SK-N-SH (cell line): ENCODE measurements around the gene CCDC81. TPM values are rescaled to one million over a fixed set of nuclear protein-coding genes. Genes with fewer than 3 reads are reported as not detected.
"Not testable (repeated sequence)": the region's sequence is repeated elsewhere in the genome, so short reads cannot be mapped to it uniquely, and the experiment has no call there.

Experiments
- CTCF ChIA-PET: fragments of 300-600, 350-600 bp; formaldehyde crosslinking; extraction: SDS; loops from one replicate; lab custom pipeline; 2021; lab: Yijun Ruan, JAX
- POLR2A ChIA-PET: fragments of 350-600 bp; sonication (Branson Sonifier 250); formaldehyde crosslinking; extraction: SDS; loops from one replicate; lab custom pipeline; 2020; ENCODE audit warnings: antibody characterized with exemption, inconsistent platforms; lab: Yijun Ruan, JAX
- DNase-seq: peaks from one replicate; pipeline ENCODE4 v3.0.0; 2012
- H2AFZ ChIP-seq: fragments of 200-600 bp; sonication (generic); 2 replicates; pipeline ENCODE4 v1.8.1; 2016; ENCODE audit warnings: antibody characterized with exemption, mild to moderate bottlenecking, low read depth
- H3F3A ChIP-seq: fragments of 200-600 bp; sonication (generic); replicated peaks from 2 replicates; pipeline ENCODE3; 2016; ENCODE audit warnings: antibody characterized with exemption, mild to moderate bottlenecking; ENCODE audit not compliant: insufficient read depth
- H3K27ac ChIP-seq, 2 experiments: fragments of 200-500 bp in 1 of 2; fragments of 200-600 bp in 1 of 2; sonication (Bioruptor generic) in 1 of 2; sonication (generic), shearing (Covaris generic) in 1 of 2; 2 replicates each; pipeline versions ENCODE4 v1.5.1 to v1.6.1; 2014 to 2016; ENCODE audit warnings: low read depth in 2 of 2, inconsistent platforms in 1 of 2, low read length in 1 of 2, mild to moderate bottlenecking in 1 of 2, mixed read lengths in 1 of 2
- H3K27me3 ChIP-seq: fragments of 200-600 bp; sonication (generic), shearing (Covaris generic); 2 replicates; pipeline ENCODE4 v1.6.1; 2016; ENCODE audit warnings: mixed run types; ENCODE audit not compliant: insufficient read depth
- H3K36me3 ChIP-seq, 2 experiments: fragments of 200-500 bp in 1 of 2; fragments of 200-600 bp in 1 of 2; sonication (Bioruptor generic) in 1 of 2; sonication (generic) in 1 of 2; replicated peaks in 1 of 2; 2 replicates each; pipeline versions ENCODE3 to v1.5.1; 2014 to 2016; ENCODE audit warnings: low read length in 1 of 2, mild to moderate bottlenecking in 1 of 2; ENCODE audit not compliant: insufficient read depth in 2 of 2, control insufficient read depth in 1 of 2
- H3K4me1 ChIP-seq, 2 experiments: fragments of 200-500 bp in 1 of 2; fragments of 200-600 bp in 1 of 2; sonication (Bioruptor generic) in 1 of 2; sonication (generic), shearing (Covaris generic) in 1 of 2; 2 replicates each; pipeline versions ENCODE4 v1.5.1 to v1.6.1; 2014 to 2016; ENCODE audit warnings: low read depth in 1 of 2, low read length in 1 of 2, mixed run types in 1 of 2; ENCODE audit not compliant: insufficient read depth in 2 of 2, control insufficient read depth in 1 of 2
- H3K4me2 ChIP-seq: fragments of 200-600 bp; sonication (generic), shearing (Covaris generic); 2 replicates; pipeline ENCODE4 v1.6.1; 2017; ENCODE audit warnings: mixed run types
- H3K4me3 ChIP-seq, 2 experiments: fragments of 200-500 bp in 1 of 2; fragments of 200-600 bp in 1 of 2; sonication (Bioruptor generic) in 1 of 2; sonication (generic), shearing (Covaris generic) in 1 of 2; 2 replicates each; pipeline versions ENCODE4 v1.5.1 to v1.8.1; 2014 to 2016; ENCODE audit warnings: low read depth in 2 of 2, inconsistent platforms in 1 of 2, low read length in 1 of 2, mild to moderate bottlenecking in 1 of 2, mixed read lengths in 1 of 2, moderate library complexity in 1 of 2
- H3K79me2 ChIP-seq: fragments of 200-600 bp; sonication (generic); 2 replicates; pipeline ENCODE4 v1.8.1; 2017; ENCODE audit warnings: mild to moderate bottlenecking; ENCODE audit not compliant: insufficient read depth
- H3K9ac ChIP-seq: fragments of 200-600 bp; sonication (generic); 2 replicates; pipeline ENCODE4 v1.6.1; 2017; ENCODE audit warnings: mixed run types
- H3K9me2 ChIP-seq: fragments of 200-600 bp; sonication (generic); 2 replicates; pipeline ENCODE4 v1.6.1; 2017; ENCODE audit warnings: mixed run types
- H3K9me3 ChIP-seq: fragments of 200-600 bp; sonication (generic); 2 replicates; pipeline ENCODE4 v1.6.1; 2017; ENCODE audit warnings: mixed run types, mild to moderate bottlenecking, moderate library complexity
- H4K20me1 ChIP-seq: fragments of 200-600 bp; sonication (generic); 2 replicates; pipeline ENCODE4 v1.6.1; 2017; ENCODE audit warnings: mild to moderate bottlenecking, mixed run types; ENCODE audit not compliant: insufficient read depth
- ELF1 ChIP-seq: IDR thresholded peaks from 2 replicates; pipeline ENCODE4 v1.4.0; 2012
- EZH2phosphoT487 ChIP-seq: fragments of 200-600 bp; sonication (generic); IDR thresholded peaks from 2 replicates; pipeline ENCODE4 v1.6.1; 2017; ENCODE audit warnings: low read depth, mixed run types, mild to moderate bottlenecking, antibody characterized with exemption, moderate library complexity, borderline replicate concordance
- FOXJ3 ChIP-seq: sonication (generic); formaldehyde crosslinking; IDR thresholded peaks from 2 replicates; pipeline ENCODE4 v1.5.1; 2020; ENCODE audit warnings: mild to moderate bottlenecking, missing genetic modification reagents
- FOXM1 ChIP-seq: IDR thresholded peaks from 2 replicates; pipeline ENCODE4 v1.4.0; 2012; ENCODE audit warnings: low read depth, mild to moderate bottlenecking
- MEF2A ChIP-seq: IDR thresholded peaks from 2 replicates; pipeline ENCODE4 v1.4.0; 2012; ENCODE audit warnings: low read depth, borderline replicate concordance
- NFIC ChIP-seq: IDR thresholded peaks from 2 replicates; pipeline ENCODE4 v1.4.0; 2012; ENCODE audit warnings: borderline replicate concordance
- RAD21 ChIP-seq: IDR thresholded peaks from 2 replicates; pipeline ENCODE4 v1.6.1; 2012; ENCODE audit warnings: mild to moderate bottlenecking, low read length
- RFX5 ChIP-seq: IDR thresholded peaks from 2 replicates; pipeline ENCODE4 v1.6.1; 2012; ENCODE audit warnings: mild to moderate bottlenecking, improper control_type of control experiment, low read length
- SIN3A ChIP-seq: IDR thresholded peaks from 2 replicates; pipeline ENCODE4 v1.6.1; 2012; ENCODE audit warnings: low read depth, mild to moderate bottlenecking, low read length, moderate library complexity, borderline replicate concordance
- WGBS: methylation state at CpG from one replicate; pipeline ENCODE4 v1.1.6; 2017; ENCODE audit warnings: low lambda C conversion rate; 5-methylcytosine and 5-hydroxymethylcytosine counted together
- polyA plus RNA-seq, 3 experiments: library from polyadenylated mRNA; depleted of rRNA; stranded (reverse); fragments of >200 nt; gene quantifications; 2 replicates each; pipeline ENCODE4 v1.2.3, GENCODE V29; 2012
- TF ChIP-seq, protein P1 (sequence below): IDR thresholded peaks from 2 replicates; pipeline ENCODE4; 2012
- TF ChIP-seq, protein P2 (sequence below): fragments of 200-600 bp; sonication (generic); IDR thresholded peaks from 2 replicates; pipeline ENCODE4 v1.6.1; 2017; ENCODE audit warnings: antibody characterized with exemption, mild to moderate bottlenecking, moderate library complexity
- TF ChIP-seq, protein P3 (sequence below): fragments of 150-350 bp; IDR thresholded peaks from 2 replicates; pipeline ENCODE4 v1.6.1; 2016; ENCODE audit warnings: mild to moderate bottlenecking, low read depth, low read length
- TF ChIP-seq, protein P4 (sequence below): IDR thresholded peaks from 2 replicates; pipeline ENCODE4 v1.4.0; 2012; ENCODE audit warnings: low read depth, borderline replicate concordance

Gene CCDC81
- polyA plus RNA-seq, 1 of the 3 experiments (the other 2 are of a cell fraction): 0.49 TPM

DNA sequence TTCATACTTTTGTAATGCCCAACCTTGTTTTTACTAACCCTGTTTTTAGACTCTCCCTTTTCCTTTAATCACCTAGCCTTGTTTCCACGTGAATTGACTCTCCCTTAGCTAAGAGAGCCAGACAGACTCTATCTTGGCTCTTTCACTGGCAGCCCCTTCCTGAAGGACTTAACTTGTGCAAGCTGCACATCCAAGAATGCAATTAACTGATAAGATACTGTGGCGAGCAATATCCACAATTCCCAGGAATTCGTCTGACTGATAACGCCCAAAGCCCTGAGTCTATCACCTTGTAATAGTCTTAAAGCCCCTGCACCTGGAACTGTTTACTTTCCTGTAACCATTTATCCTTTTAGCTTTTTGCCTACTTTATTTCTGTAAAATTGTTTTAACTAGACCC, 48.8 kb downstream of the CCDC81 start:
- H3K4me2 ChIP-seq, POLR2A ChIA-PET, H3K36me3 ChIP-seq, H3K9ac ChIP-seq, H3K27me3 ChIP-seq, H3K9me2 ChIP-seq, H3F3A ChIP-seq, H3K4me1 ChIP-seq, H3K79me2 ChIP-seq, DNase-seq, H3K9me3 ChIP-seq, H4K20me1 ChIP-seq, H3K4me3 ChIP-seq, H3K27ac ChIP-seq, H2AFZ ChIP-seq: not testable (repeated sequence)
- CTCF ChIA-PET: interaction anchor here (0.7 to 1.2 kb wide), 2 partner anchors 132 to 596 kb away, joined by 3 read pairs; no protein-coding TSS in a partner anchor
- whole genome bisulfite sequencing: 72% methylated on average over 4 of the region's 4 CpGs

DNA sequence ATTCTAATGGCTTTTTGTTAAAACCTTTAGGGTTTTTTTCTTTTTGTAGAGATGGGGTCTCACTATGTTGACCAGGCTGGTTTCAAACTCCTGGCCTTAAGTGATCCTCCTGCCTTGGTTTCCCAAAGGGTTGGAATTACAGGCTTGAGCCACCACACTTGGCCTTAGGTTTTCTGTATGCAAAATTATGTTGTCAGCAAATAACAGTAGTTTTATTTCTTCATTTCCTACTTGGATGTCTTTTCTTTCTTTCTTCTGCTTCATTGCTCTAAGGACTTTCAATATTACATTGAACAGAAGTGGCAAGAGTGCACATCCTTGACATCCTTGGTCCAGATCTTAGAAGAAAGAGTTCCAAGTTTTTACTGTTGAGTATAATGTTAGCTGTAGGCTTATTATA, 52.8 kb downstream of the CCDC81 start:
- Histone ChIP-seq H3K9ac (no peak overlapping the region), H3K27me3 (no peaks in the 10 kb centered on the region), H2AFZ (no peak overlapping the region), H3K4me3 (no peak overlapping the region), H3K4me2 (no peak overlapping the region), H3K9me3 (0 out of 2 replicates have a peak, but pooled peaks cover 5% of the 10 kb centered on the region), H3K27ac (no peak overlapping the region), H3K4me1 (no peaks in the 10 kb centered on the region), H3K9me2 (no peaks in the 10 kb centered on the region), H3K36me3 (no peaks in the 10 kb centered on the region), H3K79me2 (no peaks in the 10 kb centered on the region), H3F3A (no peaks in the 10 kb centered on the region), H4K20me1 (no peaks in the 10 kb centered on the region)
- no peak for TF ChIP-seq FOXM1
- TF ChIP-seq, protein P1, sequence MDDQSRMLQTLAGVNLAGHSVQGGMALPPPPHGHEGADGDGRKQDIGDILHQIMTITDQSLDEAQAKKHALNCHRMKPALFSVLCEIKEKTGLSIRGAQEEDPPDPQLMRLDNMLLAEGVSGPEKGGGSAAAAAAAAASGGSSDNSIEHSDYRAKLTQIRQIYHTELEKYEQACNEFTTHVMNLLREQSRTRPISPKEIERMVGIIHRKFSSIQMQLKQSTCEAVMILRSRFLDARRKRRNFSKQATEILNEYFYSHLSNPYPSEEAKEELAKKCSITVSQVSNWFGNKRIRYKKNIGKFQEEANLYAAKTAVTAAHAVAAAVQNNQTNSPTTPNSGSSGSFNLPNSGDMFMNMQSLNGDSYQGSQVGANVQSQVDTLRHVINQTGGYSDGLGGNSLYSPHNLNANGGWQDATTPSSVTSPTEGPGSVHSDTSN: no peak
- TF ChIP-seq, protein P2, sequence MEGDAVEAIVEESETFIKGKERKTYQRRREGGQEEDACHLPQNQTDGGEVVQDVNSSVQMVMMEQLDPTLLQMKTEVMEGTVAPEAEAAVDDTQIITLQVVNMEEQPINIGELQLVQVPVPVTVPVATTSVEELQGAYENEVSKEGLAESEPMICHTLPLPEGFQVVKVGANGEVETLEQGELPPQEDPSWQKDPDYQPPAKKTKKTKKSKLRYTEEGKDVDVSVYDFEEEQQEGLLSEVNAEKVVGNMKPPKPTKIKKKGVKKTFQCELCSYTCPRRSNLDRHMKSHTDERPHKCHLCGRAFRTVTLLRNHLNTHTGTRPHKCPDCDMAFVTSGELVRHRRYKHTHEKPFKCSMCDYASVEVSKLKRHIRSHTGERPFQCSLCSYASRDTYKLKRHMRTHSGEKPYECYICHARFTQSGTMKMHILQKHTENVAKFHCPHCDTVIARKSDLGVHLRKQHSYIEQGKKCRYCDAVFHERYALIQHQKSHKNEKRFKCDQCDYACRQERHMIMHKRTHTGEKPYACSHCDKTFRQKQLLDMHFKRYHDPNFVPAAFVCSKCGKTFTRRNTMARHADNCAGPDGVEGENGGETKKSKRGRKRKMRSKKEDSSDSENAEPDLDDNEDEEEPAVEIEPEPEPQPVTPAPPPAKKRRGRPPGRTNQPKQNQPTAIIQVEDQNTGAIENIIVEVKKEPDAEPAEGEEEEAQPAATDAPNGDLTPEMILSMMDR: no peak
- no peak for TF ChIP-seq SIN3A
- no peak for TF ChIP-seq ELF1
- no peak for TF ChIP-seq MEF2A
- TF ChIP-seq, protein P3, sequence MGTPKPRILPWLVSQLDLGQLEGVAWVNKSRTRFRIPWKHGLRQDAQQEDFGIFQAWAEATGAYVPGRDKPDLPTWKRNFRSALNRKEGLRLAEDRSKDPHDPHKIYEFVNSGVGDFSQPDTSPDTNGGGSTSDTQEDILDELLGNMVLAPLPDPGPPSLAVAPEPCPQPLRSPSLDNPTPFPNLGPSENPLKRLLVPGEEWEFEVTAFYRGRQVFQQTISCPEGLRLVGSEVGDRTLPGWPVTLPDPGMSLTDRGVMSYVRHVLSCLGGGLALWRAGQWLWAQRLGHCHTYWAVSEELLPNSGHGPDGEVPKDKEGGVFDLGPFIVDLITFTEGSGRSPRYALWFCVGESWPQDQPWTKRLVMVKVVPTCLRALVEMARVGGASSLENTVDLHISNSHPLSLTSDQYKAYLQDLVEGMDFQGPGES: no peak
- no peak for TF ChIP-seq NFIC
- TF ChIP-seq FOXJ3 (CRISPR knock-in tag): no peak
- no peak for TF ChIP-seq RFX5
- TF ChIP-seq RAD21: no peak
- TF ChIP-seq, protein P4, sequence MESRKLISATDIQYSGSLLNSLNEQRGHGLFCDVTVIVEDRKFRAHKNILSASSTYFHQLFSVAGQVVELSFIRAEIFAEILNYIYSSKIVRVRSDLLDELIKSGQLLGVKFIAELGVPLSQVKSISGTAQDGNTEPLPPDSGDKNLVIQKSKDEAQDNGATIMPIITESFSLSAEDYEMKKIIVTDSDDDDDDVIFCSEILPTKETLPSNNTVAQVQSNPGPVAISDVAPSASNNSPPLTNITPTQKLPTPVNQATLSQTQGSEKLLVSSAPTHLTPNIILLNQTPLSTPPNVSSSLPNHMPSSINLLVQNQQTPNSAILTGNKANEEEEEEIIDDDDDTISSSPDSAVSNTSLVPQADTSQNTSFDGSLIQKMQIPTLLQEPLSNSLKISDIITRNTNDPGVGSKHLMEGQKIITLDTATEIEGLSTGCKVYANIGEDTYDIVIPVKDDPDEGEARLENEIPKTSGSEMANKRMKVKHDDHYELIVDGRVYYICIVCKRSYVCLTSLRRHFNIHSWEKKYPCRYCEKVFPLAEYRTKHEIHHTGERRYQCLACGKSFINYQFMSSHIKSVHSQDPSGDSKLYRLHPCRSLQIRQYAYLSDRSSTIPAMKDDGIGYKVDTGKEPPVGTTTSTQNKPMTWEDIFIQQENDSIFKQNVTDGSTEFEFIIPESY: no peak
- TF ChIP-seq EZH2phosphoT487: no peak
- ChIA-PET CTCF (no interaction called here), POLR2A (no interaction called here)
- no peak for DNase-seq
